Psoas muscle (tissue), 8 donors: Measurements from ENCODE around the gene IGFBP3. TPM values are rescaled to one million over a fixed set of nuclear protein-coding genes. Genes with fewer than 3 reads are reported as not detected.
"Not testable (repeated sequence)": the region's sequence is repeated elsewhere in the genome, so short reads cannot be mapped to it uniquely, and the experiment has no call there.

Experiments used
- ATAC-seq, 4 donors: fragments of 200-7000 bp; cut with Tn5 transposase; one replicate each; pipeline ENCODE4 v1.9.1; 2020; ENCODE audit warnings: moderate library complexity in 3 of 4, mild to moderate bottlenecking in 2 of 4
- DNase-seq, 2 donors: peaks; one replicate each; pipeline ENCODE4 v3.0.0-alpha.2; 2020
- H3K27ac ChIP-seq: fragments of 200-600 bp; one replicate; pipeline ENCODE4 v1.8.0; 2022
- H3K27me3 ChIP-seq, 3 donors: fragments of 200-600 bp in 1 of 3; one replicate each; pipeline versions ENCODE4 v1.6.1 to v1.8.0; 2013 to 2022; ENCODE audit warnings: low read length in 2 of 3, mild to moderate bottlenecking in 2 of 3, moderate library complexity in 1 of 3; ENCODE audit not compliant: insufficient read depth in 3 of 3
- H3K36me3 ChIP-seq, 2 donors: fragments of 200-600 bp in 1 of 2; one replicate each; pipeline versions ENCODE4 v1.6.1 to v1.8.0; 2013 to 2022; ENCODE audit warnings: low read depth in 1 of 2, mild to moderate bottlenecking in 1 of 2, moderate library complexity in 1 of 2; ENCODE audit not compliant: insufficient read depth in 1 of 2
- H3K4me1 ChIP-seq: fragments of 200-600 bp; one replicate; pipeline ENCODE4 v1.8.0; 2022
- H3K4me3 ChIP-seq: fragments of 200-600 bp; one replicate; pipeline ENCODE4 v1.8.0; 2022; ENCODE audit warnings: mild to moderate bottlenecking
- H3K9me3 ChIP-seq: fragments of 200-600 bp; one replicate; pipeline ENCODE4 v1.8.0; 2022
- CTCF ChIP-seq: fragments of 200-600 bp; IDR thresholded peaks from one replicate; pipeline ENCODE4 v1.8.0; 2022; ENCODE audit warnings: antibody characterized with exemption
- WGBS, 3 donors: extraction: QIAGEN DNeasy Blood & Tissue Kit; methylation state at CpG; one replicate each; pipeline versions ENCODE4 v1.1.6 to v1.1.7; 2013; 5-methylcytosine and 5-hydroxymethylcytosine counted together
- intact Hi-C, 2 donors: fragments of 100-400 bp; cut with DNase I; formaldehyde crosslinking; loops; one replicate each; pipeline versions ENCODE4 v1.11.0 to v1.14.2; 2022
- polyA plus RNA-seq, 3 donors: library from polyadenylated mRNA; stranded (reverse); fragments of 200-250 nt; gene quantifications; one replicate each; pipeline ENCODE4 v1.2.3, GENCODE V29; 2013
- total RNA-seq, 4 donors: library from RNA; stranded (reverse); fragmentation: NEBNext Ultra II Directional in 2 of 4; extraction: Animal tissue kit (Norgen Biotek cat#: 25700) in 2 of 4; gene quantifications; one replicate each; pipeline versions ENCODE4 v1.2.1 to v1.2.4, GENCODE V29; 2021 to 2023
- donor health status: healthy with polysubstance abuse.
- donor health status: DM: no; HTN: no; CAD: no; lungs with moderate emphysema.
- donor health status: Bipolar disorder and iron deficiency.
- donor health status: healthy.
- donor health status: DM: yes; HTN: yes; CAD: no.
- donor health status: DM: no; HTN: no; CAD: no.
- donor health status: DM: no; HTN: no; CAD: no.
- donor health status: DM: yes; HTN: yes; CAD: no.

Gene IGFBP3
- total and polyA plus RNA-seq, 7 donors = 13.9 to 114 (median 38.0) TPM

- Histone ChIP-seq H3K27me3 (no peaks in the 10 kb centered on the region), H3K4me3 (no peak overlapping the region), H3K36me3 (no peaks in the 10 kb centered on the region), H3K4me1 (no peaks in the 10 kb centered on the region), H3K9me3 (no peaks in the 10 kb centered on the region), H3K27ac (no peak overlapping the region)
- no peak for TF ChIP-seq CTCF
- 70 to 82% (median 73%) methylated on average over 6 of the region's 6 CpGs for WGBS, 3 donors
- intact Hi-C loops = no loop called here
- ATAC-seq = no peak
- no peak for DNase-seq
Measured at GRCh38 chr7:45944058-45944457, 23.0 kb upstream of the IGFBP3 start.

- 64 to 84% (median 70%) methylated on average over 7 of the region's 7 CpGs for WGBS, 3 donors
- Histone ChIP-seq H3K36me3 (no peaks in the 10 kb centered on the region), H3K4me1 (no peaks in the 10 kb centered on the region), H3K9me3 (no peaks in the 10 kb centered on the region), H3K27ac (no peak overlapping the region), H3K27me3 (peaks cover 0 to 4% (median 0%) of the 10 kb centered on the region in 3 donors), H3K4me3 (no peak overlapping the region)
- ATAC-seq = no peak
- intact Hi-C loops = no loop called here
- no peak for TF ChIP-seq CTCF
- no peak for DNase-seq
Measured at GRCh38 chr7:45940939-45941338, 19.9 kb upstream of the IGFBP3 start.

- H3K36me3 ChIP-seq, H3K27ac ChIP-seq, ATAC-seq, H3K4me1 ChIP-seq, H3K27me3 ChIP-seq, H3K9me3 ChIP-seq, H3K4me3 ChIP-seq, intact Hi-C loops, DNase-seq: not testable (repeated sequence)
- WGBS, 3 donors = 84 to 94% (median 91%) methylated on average over 14 of the region's 14 CpGs
Measured at GRCh38 chr7:45940237-45940781, 19.2 kb upstream of the IGFBP3 start.

- no peaks in the 10 kb centered on the region for H3K4me1 ChIP-seq
- intact Hi-C loops = no loop called here
- no peak for TF ChIP-seq CTCF
- no peak overlapping the region for H3K27ac ChIP-seq
- DNase-seq (no peak), ATAC-seq (no peak)
- no peak overlapping the region for H3K4me3 ChIP-seq
- H3K27me3 ChIP-seq = peaks cover 0 to 4% (median 0%) of the 10 kb centered on the region in 3 donors
- no peaks in the 10 kb centered on the region for H3K9me3 ChIP-seq
- no peaks in the 10 kb centered on the region for H3K36me3 ChIP-seq
- WGBS, 3 donors = 93 to 94% (median 94%) methylated on average over 11 of the region's 11 CpGs
Measured at GRCh38 chr7:45939574-45939973, 18.5 kb upstream of the IGFBP3 start.

- WGBS, 3 donors = 81 to 86% (median 86%) methylated on average over 22 of the region's 22 CpGs
- H3K4me1 ChIP-seq = no peaks in the 10 kb centered on the region
- H3K4me3 ChIP-seq = no peak overlapping the region
- DNase-seq (no peak), ATAC-seq (no peak)
- H3K27ac ChIP-seq = no peak overlapping the region
- no peak for TF ChIP-seq CTCF
- peaks cover 0 to 4% (median 0%) of the 10 kb centered on the region in 3 donors for H3K27me3 ChIP-seq
- no peaks in the 10 kb centered on the region for H3K36me3 ChIP-seq
- no peaks in the 10 kb centered on the region for H3K9me3 ChIP-seq
- intact Hi-C loops = no loop called here
Measured at GRCh38 chr7:45938626-45939302, 17.7 kb upstream of the IGFBP3 start.
